ENCODE results near the gene ZNF568.

The ZNF568 gene

DNA sequence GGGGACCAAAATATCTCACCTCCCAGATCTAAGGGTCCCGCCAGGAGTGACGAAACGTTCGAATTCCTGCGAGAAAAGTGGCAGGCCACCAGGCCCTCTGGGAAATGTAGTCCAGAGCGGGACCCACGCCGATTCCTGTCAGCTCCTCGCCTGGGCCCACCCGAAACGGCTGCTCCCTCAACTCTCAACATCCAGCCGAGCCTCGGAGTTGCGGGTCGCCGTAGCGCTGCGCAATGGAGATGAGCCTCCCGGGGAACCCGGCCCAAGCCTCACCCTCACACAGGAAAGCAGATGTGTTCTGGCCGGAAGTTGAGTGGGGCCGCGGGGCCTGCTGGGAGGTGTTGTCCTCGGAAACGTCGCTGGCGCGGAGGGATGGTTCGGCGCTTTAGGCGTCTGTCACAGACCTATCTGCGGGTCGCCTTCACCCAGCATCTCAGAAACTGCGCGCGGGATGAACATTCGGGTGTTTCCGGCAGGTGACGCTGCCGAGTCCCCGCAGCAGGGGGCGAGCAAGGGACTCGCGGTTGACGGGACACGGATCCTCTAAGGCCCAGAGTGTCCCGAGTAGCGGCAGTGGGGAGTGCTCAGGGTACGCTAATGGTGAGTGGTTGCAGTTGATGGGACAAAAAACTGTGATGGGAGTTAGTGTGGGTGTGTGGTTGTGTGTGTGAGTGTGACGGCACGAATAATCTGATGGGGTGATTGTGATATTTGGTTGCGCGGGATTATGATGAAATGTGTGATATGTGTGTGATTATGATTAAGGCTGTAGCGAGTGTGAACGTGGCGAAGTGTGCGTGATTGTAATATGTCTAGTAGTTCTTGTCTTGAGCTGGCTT, at the start of gene ZNF568, which contains the start of gene ZNF829:
ZNF568 (plus strand) TSS at position 341 of the 839 bp plus-strand sequence. CDS start 6,439 bp downstream, outside the sequence.
ZNF829 (minus strand) TSS at position 300 of the 839 bp plus-strand sequence. CDS start 1,124 bp downstream, outside the sequence.
- DNase-seq (ENCODE audit: low spot score) = peak; percentile 90

DNA sequence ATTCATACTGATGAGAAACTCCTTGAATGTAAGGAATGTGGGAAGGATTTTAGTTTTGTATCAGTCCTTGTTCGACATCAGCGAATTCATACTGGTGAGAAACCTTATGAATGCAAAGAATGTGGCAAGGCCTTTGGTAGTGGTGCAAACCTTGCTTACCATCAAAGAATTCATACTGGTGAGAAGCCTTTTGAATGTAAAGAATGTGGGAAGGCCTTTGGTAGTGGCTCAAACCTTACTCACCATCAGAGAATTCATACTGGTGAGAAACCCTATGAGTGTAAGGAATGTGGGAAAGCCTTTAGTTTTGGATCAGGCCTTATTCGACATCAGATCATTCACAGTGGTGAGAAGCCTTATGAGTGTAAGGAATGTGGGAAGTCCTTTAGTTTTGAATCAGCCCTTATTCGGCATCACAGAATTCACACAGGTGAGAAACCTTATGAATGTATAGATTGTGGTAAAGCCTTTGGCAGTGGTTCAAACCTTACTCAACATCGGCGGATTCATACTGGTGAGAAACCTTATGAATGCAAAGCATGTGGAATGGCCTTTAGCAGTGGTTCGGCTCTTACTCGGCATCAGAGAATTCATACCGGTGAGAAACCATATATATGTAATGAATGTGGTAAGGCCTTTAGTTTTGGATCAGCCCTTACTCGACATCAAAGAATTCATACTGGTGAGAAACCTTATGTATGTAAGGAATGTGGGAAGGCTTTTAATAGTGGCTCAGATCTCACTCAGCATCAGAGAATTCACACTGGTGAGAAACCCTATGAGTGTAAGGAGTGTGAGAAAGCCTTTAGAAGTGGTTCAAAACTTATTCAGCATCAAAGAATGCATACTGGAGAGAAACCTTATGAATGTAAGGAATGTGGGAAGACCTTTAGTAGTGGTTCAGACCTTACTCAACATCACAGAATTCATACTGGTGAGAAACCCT, 38.9 kb upstream of the ZNF568 start:
- no peak for DNase-seq (ENCODE audit: low spot score)

DNA sequence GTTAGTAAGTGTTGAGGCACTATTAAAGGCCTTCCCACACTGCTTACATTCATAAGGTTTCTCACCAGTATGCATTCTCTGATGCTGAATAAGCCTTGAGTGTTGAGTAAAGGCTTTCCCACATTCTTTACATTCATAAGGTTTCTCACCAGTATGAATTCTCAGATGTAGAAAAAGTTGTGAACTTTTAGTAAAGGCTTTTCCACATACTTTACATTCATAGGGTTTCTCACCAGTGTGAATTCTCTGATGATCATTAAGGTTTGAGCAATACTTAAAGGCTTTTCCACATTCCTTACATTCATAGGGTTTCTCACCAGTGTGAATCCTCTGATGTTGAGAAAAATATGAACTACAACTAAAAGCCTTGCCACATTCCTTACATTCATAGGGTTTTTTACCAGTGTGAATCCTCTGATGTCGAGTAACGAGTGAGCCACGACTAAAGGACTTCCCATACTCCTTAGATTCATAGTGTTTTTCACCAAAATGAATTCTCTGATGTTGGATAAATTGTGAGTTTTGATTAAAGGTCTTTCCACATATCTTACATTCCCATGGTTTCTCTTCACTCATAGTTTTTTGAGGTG, 24.3 kb upstream of the ZNF568 start:
- DNase-seq (ENCODE audit: low spot score) = no peak

DNA sequence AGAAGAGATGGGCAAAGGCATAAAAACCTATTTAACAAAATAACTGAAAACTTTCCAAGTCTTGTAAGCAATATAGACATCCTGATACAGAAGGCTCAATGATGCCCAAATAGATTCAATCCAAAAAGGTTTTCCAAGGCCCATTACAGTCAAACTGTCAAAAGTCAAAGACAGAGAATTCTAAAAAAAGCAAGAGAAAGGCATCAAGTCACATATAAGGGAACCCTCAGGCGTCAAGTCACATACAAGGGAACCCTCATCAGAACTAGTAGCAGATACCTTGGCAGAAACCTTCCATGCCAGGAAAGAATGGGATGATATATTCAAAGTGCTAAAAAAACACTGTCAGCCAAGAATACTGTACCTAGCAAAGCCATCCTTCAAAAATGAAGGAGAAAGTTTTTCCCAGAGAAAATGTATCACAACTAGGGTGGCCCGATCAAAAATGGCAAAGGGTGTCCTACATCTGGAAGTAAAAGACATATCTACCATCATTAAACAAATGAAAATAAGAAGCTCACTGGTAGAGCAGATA, 21.2 kb upstream of the ZNF568 start:
- DNase-seq (ENCODE audit: low spot score) = no peak

DNA sequence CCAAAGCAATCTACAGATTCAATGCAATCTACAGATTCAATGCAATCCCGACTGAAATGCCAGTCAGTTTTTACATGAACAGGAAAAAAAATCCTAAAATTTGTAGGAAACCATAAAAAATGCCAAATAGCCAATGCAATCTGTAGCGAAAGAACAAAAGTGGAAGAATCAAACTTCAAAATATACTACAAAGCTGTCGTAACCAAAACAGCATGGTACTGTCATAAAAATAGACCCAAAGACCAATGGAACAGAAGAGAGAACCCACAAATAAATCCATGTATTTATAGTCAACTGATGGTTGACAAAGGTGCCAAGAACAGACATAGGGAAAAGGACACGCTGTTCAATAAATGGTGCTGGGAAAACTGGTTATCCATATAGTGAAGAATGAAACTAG, 17.7 kb upstream of the ZNF568 start:
- no peak for DNase-seq (ENCODE audit: low spot score)

DNA sequence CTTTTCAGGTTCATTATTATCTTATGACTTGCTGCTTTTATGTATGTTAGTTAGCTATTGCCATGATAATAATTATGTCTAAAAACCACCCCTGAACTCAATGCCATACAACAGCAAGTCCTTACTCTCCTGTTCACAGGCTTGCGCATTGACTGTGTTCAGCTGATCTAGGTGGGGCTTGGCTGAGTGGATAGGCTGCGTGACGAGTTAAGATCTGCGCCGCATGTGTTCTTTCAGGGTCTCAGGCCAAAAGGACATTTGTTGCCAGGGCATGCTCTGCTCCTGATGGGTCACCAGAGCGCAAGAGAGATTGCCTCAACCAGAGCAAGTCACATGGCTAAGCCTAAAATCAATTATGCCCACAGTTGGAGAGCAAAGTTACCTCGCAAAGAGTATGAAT, 859 bp downstream of the ZNF568 start:
- peak; percentile 15 for DNase-seq (ENCODE audit: low spot score)

DNA sequence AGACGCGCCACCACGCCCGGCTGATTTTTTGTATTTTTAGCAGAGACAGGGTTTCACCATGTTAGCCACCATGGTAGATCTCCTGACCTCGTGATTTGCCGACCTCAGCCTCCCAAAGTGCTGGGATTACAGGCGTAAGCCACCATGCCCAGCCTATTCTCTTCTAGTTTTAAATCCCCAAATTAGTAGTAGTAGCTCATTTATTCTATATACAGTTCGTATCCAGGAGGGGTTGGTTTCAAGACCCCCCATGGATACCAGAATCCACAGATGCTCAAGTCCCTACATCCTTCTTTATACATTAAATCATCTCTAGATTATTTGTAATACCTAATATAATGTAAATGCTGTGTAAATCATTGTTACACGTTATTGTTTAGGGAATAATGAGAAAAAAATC, 2.0 kb downstream of the ZNF568 start:
- no peak for DNase-seq (ENCODE audit: low spot score)

DNA sequence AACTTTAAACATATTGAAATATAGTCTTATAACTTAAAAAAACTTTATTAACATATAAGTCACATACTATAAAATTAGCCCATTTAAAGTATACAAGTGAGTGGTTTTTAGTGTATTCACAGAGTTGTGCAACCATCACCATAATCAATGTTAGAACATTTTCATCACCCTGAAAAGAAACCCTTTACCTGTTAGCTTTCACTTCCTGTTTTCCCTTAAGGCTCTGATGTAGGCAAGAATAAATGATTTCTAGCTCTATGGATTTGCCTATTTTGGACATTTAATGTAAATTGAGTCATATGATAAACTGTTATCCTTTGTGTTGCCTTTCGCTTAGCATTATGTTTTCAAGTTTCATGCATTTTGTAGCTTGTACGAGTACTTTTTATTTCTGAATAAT, 15.6 kb downstream of the ZNF568 start:
- no peak for DNase-seq (ENCODE audit: low spot score)

DNA sequence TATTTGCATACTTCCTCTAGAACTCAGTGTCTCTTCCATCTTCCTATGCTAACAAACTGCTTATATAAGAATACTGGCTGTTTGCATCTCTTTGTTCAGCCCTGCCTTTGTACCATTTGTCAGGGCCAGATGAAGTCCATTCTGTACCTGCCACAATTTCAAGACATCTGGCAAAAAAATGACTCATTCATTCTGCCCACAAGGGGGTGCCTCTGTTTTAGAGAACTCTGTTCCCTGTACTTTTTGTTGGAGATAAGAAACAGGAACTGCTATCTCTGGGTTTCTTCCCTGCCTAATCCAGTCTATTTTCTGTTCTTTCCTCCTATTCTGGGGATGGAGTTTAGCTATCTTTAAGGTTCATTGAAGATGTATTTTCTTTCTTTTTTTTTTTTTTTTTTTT, 23.0 kb downstream of the ZNF568 start:
- no peak for DNase-seq (ENCODE audit: low spot score)

DNA sequence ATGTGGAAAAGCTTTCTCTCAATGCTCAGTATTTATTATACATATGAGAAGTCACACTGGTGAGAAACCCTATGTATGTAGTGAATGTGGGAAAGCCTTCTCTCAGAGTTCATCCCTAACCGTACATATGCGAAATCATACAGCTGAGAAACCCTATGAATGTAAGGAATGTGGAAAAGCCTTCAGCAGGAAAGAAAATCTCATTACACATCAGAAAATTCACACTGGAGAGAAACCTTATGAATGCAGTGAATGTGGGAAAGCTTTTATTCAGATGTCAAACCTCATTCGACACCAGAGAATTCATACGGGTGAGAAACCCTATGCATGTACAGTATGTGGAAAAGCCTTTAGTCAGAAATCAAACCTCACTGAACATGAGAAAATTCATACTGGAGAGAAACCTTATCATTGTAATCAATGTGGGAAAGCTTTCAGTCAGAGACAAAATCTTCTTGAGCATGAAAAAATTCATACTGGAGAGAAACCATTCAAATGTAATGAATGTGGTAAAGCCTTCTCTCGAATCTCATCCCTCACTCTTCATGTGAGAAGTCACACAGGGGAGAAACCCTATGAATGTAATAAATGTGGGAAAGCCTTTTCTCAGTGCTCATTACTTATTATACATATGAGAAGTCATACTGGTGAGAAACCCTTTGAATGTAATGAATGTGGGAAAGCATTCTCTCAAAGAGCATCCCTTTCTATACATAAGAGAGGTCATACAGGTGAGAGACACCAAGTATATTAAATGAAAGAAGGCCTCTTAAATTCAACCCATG, 34.4 kb downstream of the ZNF568 start:
- no peak for DNase-seq (ENCODE audit: low spot score)

DNA sequence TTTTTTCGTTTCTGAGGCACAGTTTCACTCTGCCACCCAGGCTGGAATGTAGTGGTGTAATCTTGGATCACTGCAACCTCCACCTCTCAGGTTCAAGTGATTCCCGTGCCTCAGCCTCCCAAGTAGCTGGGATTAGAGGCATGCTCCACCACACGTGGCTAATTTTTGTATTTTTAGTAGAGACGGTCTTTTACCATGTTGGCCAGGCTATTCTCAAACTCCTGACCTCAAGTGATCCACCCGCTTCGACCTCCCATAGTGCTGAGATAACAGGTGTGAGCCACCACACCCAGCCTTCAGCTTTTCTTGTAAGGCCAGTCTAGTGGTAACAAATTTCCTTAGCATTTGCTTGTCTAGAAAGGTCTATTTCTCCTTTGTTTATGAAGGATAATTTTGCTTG, 46.2 kb downstream of the ZNF568 start:
- DNase-seq (ENCODE audit: low spot score) = no peak

DNA sequence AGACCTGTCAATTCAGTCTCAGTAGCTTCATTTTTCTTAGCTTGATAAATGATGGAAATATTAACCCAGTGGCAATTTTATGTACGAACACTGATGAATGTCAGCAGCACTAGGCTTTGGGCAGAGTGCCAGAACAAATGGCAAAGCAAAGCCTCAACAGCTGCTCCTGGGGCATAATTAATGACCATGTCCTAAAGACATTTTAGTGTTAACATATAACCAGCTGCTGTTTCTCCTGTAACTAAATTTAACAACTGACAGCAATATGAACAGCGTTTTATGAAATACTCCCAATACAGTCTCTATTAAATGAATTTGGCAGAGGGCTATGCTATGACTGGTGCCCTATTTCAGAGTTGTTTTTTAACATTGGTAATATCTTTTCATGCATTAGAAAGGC, 47.1 kb downstream of the ZNF568 start:
- no peak for DNase-seq (ENCODE audit: low spot score)

DNA sequence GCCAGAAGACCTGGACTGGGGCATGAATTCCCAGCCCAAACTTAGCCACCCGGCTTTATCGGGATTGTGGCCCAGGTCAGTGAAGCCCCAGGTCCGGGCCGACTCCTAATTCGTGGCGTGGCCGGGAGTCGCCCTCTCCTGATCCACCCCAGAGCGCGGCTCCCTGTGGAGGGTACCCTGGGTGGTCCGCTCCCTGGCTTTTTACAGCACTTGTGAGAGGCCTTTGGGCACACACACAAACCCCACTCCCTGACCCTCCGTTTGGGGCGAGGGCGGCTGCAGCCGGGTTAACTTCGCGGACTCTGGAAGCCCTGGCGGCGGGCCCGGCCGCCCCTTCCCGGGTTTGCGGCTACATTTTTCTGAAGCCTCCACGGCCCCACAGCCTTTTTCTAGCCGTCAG, 56.4 kb downstream of the ZNF568 start:
- no peak for DNase-seq (ENCODE audit: low spot score)

DNA sequence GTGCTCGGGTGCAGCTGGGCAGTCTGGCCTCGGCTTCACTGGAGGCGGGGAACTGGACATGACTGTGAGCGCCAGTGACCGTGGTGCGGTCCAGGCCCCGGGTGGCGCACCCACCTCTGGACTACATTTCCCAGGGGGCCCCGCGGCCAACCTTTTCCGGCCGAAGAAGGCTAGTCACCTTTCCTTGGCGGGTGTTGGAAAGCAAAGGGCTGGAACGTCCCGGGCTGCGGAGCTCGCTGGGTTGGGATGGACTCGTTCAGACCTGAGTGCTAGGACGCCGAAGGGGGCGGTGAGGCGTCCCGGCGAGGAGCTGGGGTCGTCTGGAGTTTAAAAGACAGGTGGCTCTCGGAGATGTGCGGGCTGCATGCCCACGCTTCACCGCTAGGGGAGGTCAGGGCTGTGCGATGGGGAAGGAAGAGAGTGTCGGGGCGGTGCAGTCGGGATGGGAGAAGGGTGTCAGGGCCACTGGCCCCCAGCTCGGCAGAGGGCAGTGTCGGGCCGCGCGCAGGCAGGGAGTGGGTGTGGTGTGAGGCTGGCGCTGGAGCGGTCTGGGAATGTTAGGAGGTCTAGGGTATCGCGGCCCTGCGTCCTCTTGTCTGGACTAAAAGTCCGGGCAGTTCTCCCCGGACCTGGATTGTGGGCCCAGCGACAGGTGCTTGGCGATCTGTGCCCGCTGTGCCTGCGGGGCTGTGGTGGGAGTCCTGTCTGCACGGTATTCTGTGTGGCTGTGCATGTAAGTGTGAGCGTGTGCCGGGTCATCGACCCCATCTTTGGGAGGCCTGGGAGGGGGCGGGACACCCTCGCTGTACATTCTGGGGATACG, 57.1 kb downstream of the ZNF568 start:
- DNase-seq (ENCODE audit: low spot score) = peak; percentile 85

DNA sequence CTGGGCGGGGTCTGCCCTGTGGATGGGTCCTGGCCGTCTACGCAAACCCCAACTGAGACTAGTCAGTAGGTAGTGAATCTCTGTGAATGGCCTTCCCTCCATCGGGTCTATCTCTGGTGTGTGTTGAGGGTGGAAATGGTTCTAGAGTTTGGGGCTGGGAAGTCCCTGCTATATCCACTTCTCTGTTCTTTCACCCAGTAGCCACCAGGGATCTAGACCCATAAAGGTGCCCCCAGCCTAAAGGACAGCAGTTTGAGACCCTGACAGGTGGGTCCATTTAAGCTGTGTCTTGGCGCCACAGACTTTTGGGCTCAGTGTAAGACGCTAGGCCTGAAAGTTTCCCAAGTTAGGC, 57.7 kb downstream of the ZNF568 start:
- DNase-seq (ENCODE audit: low spot score) = no peak

DNA sequence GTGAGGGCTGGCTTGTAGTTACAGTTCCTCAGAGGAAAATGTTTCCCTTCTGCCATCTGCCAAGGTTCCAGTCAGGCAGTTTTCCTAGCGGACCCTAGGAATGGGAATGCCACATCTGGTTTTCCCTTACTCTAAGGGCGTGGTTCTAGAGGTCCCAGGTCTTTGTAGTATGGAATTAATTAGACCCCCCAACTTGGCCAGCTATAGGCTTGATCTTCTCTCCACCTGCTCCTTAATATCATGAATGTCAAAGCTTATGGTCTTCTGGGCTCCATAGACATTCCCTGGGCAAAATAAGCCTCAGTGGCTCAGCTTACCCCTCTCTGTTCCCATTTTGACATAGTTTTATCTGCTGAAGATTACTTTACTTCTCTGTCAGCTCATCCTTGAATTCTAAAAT, 70.0 kb downstream of the ZNF568 start:
- no peak for DNase-seq (ENCODE audit: low spot score)

DNA sequence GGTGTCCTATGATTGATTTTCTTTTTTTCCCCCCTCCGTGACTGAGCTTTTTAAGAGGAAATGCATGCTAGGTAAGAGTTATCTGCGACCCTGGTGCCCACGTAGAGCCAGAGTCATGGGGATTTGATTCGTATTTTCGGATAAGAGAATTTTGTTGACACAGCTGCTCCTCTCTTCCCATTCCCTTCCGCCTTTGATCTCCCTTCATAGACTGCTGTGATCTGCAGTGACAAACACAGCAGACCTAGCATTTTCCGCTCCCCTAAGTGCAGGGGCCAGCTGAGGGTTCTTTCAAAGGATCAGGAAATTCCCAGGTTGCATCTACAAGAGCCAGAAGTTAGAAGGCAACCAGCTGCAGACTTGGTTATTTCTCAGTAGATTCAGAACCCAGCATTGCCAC, 70.5 kb downstream of the ZNF568 start:
- no peak for DNase-seq (ENCODE audit: low spot score)

DNA sequence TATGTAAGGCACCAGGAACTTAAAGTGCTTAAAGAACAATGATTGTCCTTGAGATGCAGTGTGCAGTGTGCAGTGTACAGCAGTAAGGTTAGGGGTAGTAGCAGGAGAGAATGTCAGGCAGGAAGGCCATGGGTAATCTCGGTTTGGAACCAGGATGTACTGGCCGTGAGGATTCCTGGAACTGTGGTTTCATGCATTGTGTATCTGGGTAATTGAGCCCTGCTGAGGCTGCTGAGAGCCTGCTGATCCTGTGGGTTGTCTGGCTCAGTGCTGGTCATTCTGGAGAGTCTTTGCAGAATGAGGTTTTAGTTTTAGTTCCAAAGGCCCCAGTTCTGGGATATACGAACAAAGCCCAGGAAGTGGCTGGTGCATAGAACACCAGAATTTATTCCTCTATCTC, 71.0 kb downstream of the ZNF568 start:
- no peak for DNase-seq (ENCODE audit: low spot score)

DNA sequence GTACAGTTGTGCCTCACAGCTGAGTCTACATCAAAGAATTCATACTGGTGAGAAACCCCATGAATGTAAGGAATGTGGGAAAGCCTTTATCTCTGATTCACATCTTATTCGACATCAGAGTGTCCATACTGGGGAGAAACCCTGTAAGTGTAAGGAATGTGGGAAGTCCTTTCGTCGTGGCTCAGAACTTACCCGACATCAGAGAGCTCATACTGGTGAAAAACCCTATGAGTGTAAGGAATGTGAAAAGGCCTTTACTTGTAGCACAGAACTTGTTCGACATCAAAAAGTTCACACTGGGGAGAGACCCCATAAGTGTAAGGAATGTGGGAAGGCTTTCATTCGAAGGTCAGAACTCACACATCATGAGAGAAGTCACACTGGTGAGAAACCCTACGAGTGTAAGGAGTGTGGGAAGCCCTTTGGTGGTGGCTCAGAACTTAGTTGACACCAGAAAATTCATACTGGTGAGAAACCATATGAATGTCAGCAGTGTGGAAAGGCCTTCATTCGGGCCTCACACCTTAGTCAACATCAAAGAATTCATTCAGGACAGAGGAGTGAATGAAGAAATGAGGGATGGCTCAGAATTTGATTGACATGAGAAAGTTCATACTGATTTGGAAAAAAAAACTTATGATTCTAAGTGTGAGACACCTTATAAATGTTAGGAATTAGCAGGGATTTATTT, 81.2 kb downstream of the ZNF568 start:
- no peak for DNase-seq (ENCODE audit: low spot score)

DNA sequence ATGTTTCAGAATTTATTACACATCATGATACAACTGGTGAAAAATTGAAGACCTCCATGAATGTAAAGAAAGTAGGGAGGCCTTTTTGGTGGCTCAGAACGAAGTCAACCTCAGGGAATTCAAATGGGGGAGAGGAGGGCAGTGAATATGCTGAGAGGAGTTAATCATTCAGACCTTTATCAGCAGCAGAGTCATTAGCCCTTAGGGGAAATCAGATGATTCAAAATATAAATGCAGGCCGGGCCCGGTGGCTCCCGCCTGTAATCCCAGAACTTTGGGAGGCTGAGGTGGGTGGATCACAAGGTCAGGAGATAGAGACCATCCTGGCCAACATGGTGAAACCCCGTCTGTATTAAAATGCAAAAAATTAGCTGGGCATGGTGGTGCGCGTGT, 81.7 kb downstream of the ZNF568 start:
- DNase-seq (ENCODE audit: low spot score) = no peak

Data from kidney tubule cell (primary cell).